ENCODE results near the gene FXYD7.
"Not testable (repeated sequence)": the region's sequence is repeated elsewhere in the genome, so short reads cannot be mapped to it uniquely, and the experiment has no call there.

Gene FXYD7

DNA sequence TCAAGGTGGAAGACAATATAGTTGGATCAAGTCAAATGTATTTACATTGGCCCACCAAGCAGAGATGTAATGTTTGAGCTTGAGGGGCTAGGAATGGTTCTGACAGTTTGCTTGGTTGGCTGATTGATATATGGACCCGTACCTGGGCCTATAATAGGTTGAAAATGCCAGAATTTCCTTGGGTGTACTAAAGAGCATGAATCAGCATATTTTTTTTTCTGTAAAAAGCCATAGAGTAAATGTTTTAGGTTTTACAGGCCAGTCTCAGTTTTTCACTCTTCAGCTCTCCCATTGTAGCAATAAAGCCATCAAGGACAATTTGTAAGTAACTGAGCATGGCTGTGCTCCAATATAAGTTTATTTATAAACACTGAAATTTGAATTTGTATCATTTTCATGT, 38.3 kb downstream of the FXYD7 start:
- no peak for DNase-seq (ENCODE audit: low read depth in 2 of 2)
- no peak overlapping the region for H3K4me3 ChIP-seq (replicated peaks in 1 of 2; ENCODE audit: low read depth in 2 of 2, low read length in 2 of 2)
- TF ChIP-seq, protein P1, sequence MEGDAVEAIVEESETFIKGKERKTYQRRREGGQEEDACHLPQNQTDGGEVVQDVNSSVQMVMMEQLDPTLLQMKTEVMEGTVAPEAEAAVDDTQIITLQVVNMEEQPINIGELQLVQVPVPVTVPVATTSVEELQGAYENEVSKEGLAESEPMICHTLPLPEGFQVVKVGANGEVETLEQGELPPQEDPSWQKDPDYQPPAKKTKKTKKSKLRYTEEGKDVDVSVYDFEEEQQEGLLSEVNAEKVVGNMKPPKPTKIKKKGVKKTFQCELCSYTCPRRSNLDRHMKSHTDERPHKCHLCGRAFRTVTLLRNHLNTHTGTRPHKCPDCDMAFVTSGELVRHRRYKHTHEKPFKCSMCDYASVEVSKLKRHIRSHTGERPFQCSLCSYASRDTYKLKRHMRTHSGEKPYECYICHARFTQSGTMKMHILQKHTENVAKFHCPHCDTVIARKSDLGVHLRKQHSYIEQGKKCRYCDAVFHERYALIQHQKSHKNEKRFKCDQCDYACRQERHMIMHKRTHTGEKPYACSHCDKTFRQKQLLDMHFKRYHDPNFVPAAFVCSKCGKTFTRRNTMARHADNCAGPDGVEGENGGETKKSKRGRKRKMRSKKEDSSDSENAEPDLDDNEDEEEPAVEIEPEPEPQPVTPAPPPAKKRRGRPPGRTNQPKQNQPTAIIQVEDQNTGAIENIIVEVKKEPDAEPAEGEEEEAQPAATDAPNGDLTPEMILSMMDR (IDR thresholded peaks at IDR 0.05; ENCODE audit: low read depth, low read length), result no peak

- DNase-seq (ENCODE audit: low read depth in 2 of 2), result no peak
- TF ChIP-seq, protein P1 (IDR thresholded peaks at IDR 0.05; ENCODE audit: low read depth, low read length), result no peak
- no peak overlapping the region for H3K4me3 ChIP-seq (replicated peaks in 1 of 2; ENCODE audit: low read depth in 2 of 2, low read length in 2 of 2)
These were observed 41.2 kb downstream of the FXYD7 start for GRCh38 chr19:35184267-35184666.

- TF ChIP-seq, protein P1 (IDR thresholded peaks at IDR 0.05; ENCODE audit: low read depth, low read length), result no peak
- DNase-seq (ENCODE audit: low read depth in 2 of 2), result no peak
- no peak overlapping the region for H3K4me3 ChIP-seq (replicated peaks in 1 of 2; ENCODE audit: low read depth in 2 of 2, low read length in 2 of 2)
These were observed 41.8 kb downstream of the FXYD7 start for GRCh38 chr19:35184884-35185283.

- no peak overlapping the region for H3K4me3 ChIP-seq (replicated peaks in 1 of 2; ENCODE audit: low read depth in 2 of 2, low read length in 2 of 2)
- TF ChIP-seq, protein P1 (IDR thresholded peaks at IDR 0.05; ENCODE audit: low read depth, low read length), result no peak
- DNase-seq (ENCODE audit: low read depth in 2 of 2), result no peak
These were observed 51.2 kb downstream of the FXYD7 start for GRCh38 chr19:35194012-35194984.

- TF ChIP-seq, protein P1 (IDR thresholded peaks at IDR 0.05; ENCODE audit: low read depth, low read length), result no peak
- no peak overlapping the region for H3K4me3 ChIP-seq (replicated peaks in 1 of 2; ENCODE audit: low read depth in 2 of 2, low read length in 2 of 2)
- DNase-seq (ENCODE audit: low read depth in 2 of 2), result no peak
These were observed 52.8 kb downstream of the FXYD7 start for GRCh38 chr19:35195830-35196229.

DNA sequence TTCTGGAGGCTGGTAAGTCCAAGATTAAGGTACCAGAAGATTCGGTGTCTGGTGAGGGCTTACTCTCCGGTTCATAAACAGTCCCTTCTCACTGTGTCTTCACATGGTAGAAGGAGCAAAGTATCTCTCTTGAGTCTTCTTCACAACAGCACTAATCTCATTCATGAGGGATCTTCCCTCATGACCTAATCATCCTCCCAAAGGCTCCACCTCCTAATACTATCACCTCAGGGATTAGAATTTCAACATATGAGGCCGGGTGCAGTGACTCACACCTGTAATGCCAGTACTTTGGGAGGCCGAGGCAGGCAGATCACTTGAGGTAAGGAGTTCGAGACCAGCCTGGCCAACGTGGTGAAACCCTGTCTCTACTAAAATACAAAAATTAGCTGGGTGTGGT, 53.8 kb downstream of the FXYD7 start:
- peak in 1 of 2 donors; percentile 32 for DNase-seq (ENCODE audit: low read depth in 2 of 2)
- H3K4me3 ChIP-seq (replicated peaks in 1 of 2; ENCODE audit: low read depth in 2 of 2, low read length in 2 of 2), result not testable (repeated sequence)

GRCh38 chr19:35199481-35199880, 56.4 kb downstream of the FXYD7 start:
- H3K4me3 ChIP-seq (replicated peaks in 1 of 2; ENCODE audit: low read depth in 2 of 2, low read length in 2 of 2), result no peak overlapping the region
- TF ChIP-seq, protein P1 (IDR thresholded peaks at IDR 0.05; ENCODE audit: low read depth, low read length), result no peak
- no peak for DNase-seq (ENCODE audit: low read depth in 2 of 2)
